Measurements from ENCODE around the gene REXO1. TPM values are rescaled to one million over a fixed set of nuclear protein-coding genes. Genes with fewer than 3 reads are reported as not detected.

The REXO1 gene
- total RNA-seq, 1 experiment from 2014 or later: 43.0 TPM

- H3K4me3 ChIP-seq (ENCODE audit: low read depth, low read length): no peak overlapping the region
- H3K36me3 ChIP-seq (ENCODE audit: control insufficient read depth, insufficient read depth, low read length): no peaks in the 10 kb centered on the region
- Mint-ChIP-seq H3K4me3 (ENCODE audit: unreplicated experiment) (peak overlapping the region; percentile 95), H3K27ac (ENCODE audit: unreplicated experiment) (peak overlapping the region; percentile 98), H3K4me1 (ENCODE audit: low read depth, unreplicated experiment) (no peaks in the 10 kb centered on the region), H3K27me3 (ENCODE audit: insufficient read depth, unreplicated experiment) (no peaks in the 10 kb centered on the region), H3K36me3 (ENCODE audit: insufficient read depth, unreplicated experiment) (peaks cover 34% of the 10 kb centered on the region), H3K9me3 (ENCODE audit: unreplicated experiment) (no peaks in the 10 kb centered on the region)
- no TSS peak for BruUV-seq (replicated peaks)
- POLR2A ChIA-PET: no interaction called here
- peaks cover 4% of the 10 kb centered on the region; the same call in 1 of the 2 replicates for H3K4me1 ChIP-seq
- no peak for DNase-seq
- CTCF ChIA-PET: interaction anchor here (0.6 kb wide), 1 partner anchor 11 kb away, joined by 9 read pairs; no protein-coding TSS in a partner anchor
- H3K27me3 ChIP-seq (replicated peaks; ENCODE audit: control insufficient read depth, insufficient read depth, low read length): no peaks in the 10 kb centered on the region
- TF ChIP-seq, protein P1, sequence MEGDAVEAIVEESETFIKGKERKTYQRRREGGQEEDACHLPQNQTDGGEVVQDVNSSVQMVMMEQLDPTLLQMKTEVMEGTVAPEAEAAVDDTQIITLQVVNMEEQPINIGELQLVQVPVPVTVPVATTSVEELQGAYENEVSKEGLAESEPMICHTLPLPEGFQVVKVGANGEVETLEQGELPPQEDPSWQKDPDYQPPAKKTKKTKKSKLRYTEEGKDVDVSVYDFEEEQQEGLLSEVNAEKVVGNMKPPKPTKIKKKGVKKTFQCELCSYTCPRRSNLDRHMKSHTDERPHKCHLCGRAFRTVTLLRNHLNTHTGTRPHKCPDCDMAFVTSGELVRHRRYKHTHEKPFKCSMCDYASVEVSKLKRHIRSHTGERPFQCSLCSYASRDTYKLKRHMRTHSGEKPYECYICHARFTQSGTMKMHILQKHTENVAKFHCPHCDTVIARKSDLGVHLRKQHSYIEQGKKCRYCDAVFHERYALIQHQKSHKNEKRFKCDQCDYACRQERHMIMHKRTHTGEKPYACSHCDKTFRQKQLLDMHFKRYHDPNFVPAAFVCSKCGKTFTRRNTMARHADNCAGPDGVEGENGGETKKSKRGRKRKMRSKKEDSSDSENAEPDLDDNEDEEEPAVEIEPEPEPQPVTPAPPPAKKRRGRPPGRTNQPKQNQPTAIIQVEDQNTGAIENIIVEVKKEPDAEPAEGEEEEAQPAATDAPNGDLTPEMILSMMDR (IDR thresholded peaks at IDR 0.05; ENCODE audit: insufficient read depth in 1 of 2, low read depth in 1 of 2, low read length in 1 of 2, severe bottlenecking in 1 of 2, unreplicated experiment in 1 of 2): no peak
- intact Hi-C loops (cut with micrococcal nuclease; ENCODE audit: unreplicated experiment): no loop called here
- H3K9me3 ChIP-seq: no peaks in the 10 kb centered on the region
Observed at GRCh38 chr19:1849132-1849474, 820 bp upstream of the REXO1 start.

GRCh38 chr19:1847684-1848398, 442 bp downstream of the REXO1 start:
- Mint-ChIP-seq H3K27ac (ENCODE audit: unreplicated experiment) (peak overlapping the region; percentile 98), H3K4me1 (ENCODE audit: low read depth, unreplicated experiment) (no peaks in the 10 kb centered on the region), H3K4me3 (ENCODE audit: unreplicated experiment) (peak overlapping the region; percentile 95), H3K9me3 (ENCODE audit: unreplicated experiment) (no peaks in the 10 kb centered on the region), H3K36me3 (ENCODE audit: insufficient read depth, unreplicated experiment) (peaks cover 43% of the 10 kb centered on the region), H3K27me3 (ENCODE audit: insufficient read depth, unreplicated experiment) (no peaks in the 10 kb centered on the region)
- peak; percentile 58 to 60 for DNase-seq
- Histone ChIP-seq H3K36me3 (ENCODE audit: control insufficient read depth, insufficient read depth, low read length) (no peaks in the 10 kb centered on the region), H3K27me3 (replicated peaks; ENCODE audit: control insufficient read depth, insufficient read depth, low read length) (no peaks in the 10 kb centered on the region), H3K9me3 (no peaks in the 10 kb centered on the region), H3K4me1 (peaks cover 4% of the 10 kb centered on the region; the same call in 1 of the 2 replicates), H3K4me3 (ENCODE audit: low read depth, low read length) (peak overlapping the region; percentile 77)
- ChIA-PET CTCF (interaction anchor here (0.6 kb wide), 1 partner anchor 48 kb away, joined by 4 read pairs; no protein-coding TSS in a partner anchor), POLR2A (no interaction called here)
- intact Hi-C loops (cut with micrococcal nuclease; ENCODE audit: unreplicated experiment): no loop called here
- BruUV-seq (replicated peaks): no TSS peak
- TF ChIP-seq, protein P1 (IDR thresholded peaks at IDR 0.05; ENCODE audit: insufficient read depth in 1 of 2, low read depth in 1 of 2, low read length in 1 of 2, severe bottlenecking in 1 of 2, unreplicated experiment in 1 of 2): no peak

- TF ChIP-seq, protein P1 (IDR thresholded peaks at IDR 0.05; ENCODE audit: insufficient read depth in 1 of 2, low read depth in 1 of 2, low read length in 1 of 2, severe bottlenecking in 1 of 2, unreplicated experiment in 1 of 2): no peak
- H3K4me1 ChIP-seq: peaks cover 4% of the 10 kb centered on the region; the same call in 1 of the 2 replicates
- H3K9me3 ChIP-seq: no peaks in the 10 kb centered on the region
- H3K36me3 ChIP-seq (ENCODE audit: control insufficient read depth, insufficient read depth, low read length): no peaks in the 10 kb centered on the region
- Mint-ChIP-seq H3K27ac (ENCODE audit: unreplicated experiment) (peak overlapping the region; percentile 98), H3K36me3 (ENCODE audit: insufficient read depth, unreplicated experiment) (peaks cover 43% of the 10 kb centered on the region), H3K4me1 (ENCODE audit: low read depth, unreplicated experiment) (no peaks in the 10 kb centered on the region), H3K27me3 (ENCODE audit: insufficient read depth, unreplicated experiment) (no peaks in the 10 kb centered on the region), H3K9me3 (ENCODE audit: unreplicated experiment) (no peaks in the 10 kb centered on the region), H3K4me3 (ENCODE audit: unreplicated experiment) (peak overlapping the region; percentile 95)
- ChIA-PET POLR2A (interaction anchor here (1.3 kb wide), 1 partner anchor 9 kb away, joined by 3 read pairs; no protein-coding TSS in a partner anchor), CTCF (interaction anchor here (0.6 kb wide), 1 partner anchor 49 kb away, joined by 4 read pairs; no protein-coding TSS in a partner anchor)
- H3K27me3 ChIP-seq (replicated peaks; ENCODE audit: control insufficient read depth, insufficient read depth, low read length): no peaks in the 10 kb centered on the region
- H3K4me3 ChIP-seq (ENCODE audit: low read depth, low read length): peak overlapping the region; percentile 77
- intact Hi-C loops (cut with micrococcal nuclease; ENCODE audit: unreplicated experiment): no loop called here
- BruUV-seq (replicated peaks): TSS peak; percentile 49
- no peak for DNase-seq
Observed at GRCh38 chr19:1847348-1847683, 967 bp downstream of the REXO1 start.
